SW480 (cell line): ENCODE results near the gene DXO.
"Not testable (repeated sequence)": the region's sequence is repeated elsewhere in the genome, so short reads cannot be mapped to it uniquely, and the experiment has no call there.

ENCODE experiments used
- DNase-seq: peaks from one replicate; pipeline ENCODE4 v3.0.0-alpha.2; 2016; ENCODE audit warnings: low spot score

DXO gene

DNA sequence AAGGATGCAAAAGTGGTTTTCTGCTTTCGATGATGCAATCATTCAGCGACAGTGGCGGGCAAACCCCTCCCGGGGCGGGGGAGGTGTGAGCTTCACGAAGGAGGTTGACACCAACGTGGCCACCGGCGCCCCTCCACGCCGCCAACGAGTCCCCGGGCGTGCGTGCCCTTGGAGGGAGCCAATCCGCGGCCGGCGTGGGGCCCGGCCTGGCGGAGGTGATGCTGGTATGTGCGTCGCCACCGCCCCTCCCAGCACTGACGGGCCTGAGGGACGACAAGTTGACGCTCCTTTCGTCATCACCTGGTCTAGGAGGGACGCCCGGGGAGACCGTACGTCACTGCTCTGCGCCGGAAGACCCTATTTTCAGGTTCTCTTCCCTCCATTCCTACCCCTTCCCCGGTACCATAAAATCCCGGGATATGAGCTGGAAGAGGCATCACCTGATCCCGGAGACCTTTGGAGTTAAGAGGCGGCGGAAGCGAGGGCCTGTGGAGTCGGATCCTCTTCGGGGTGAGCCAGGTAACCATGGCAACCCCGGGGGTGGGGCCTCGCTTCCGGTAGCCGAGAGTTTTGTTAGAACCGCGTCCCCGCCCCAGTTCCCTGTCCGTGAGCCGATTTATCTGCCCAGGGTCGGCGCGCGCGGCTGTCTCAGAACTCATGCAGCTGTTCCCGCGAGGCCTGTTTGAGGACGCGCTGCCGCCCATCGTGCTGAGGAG, at the start of gene DXO:
DXO (minus strand) TSS at position 146 of the 716 bp plus-strand sequence. CDS start 463 bp downstream, outside the sequence.
- peak; percentile 96 for DNase-seq

DNA sequence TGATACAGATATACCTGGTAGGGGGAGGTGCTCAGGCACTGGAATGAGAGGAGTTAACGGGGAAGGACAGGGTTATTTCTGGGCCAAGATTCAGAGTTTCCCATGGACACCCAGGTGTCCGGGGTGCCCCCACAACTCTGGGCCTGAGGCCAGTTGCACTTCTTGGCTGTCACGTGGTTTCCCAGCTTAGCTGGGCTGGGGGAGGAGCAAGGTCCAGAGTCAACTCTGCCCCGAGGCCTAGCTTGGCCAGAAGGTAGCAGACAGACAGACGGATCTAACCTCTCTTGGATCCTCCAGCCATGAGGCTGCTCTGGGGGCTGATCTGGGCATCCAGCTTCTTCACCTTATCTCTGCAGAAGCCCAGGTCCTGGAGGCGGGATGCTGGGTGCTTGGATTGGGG, 42.6 kb upstream of the DXO start, which contains the start of gene C4B:
C4B (plus strand) TSS at position 249 of the 400 bp plus-strand sequence; CDS start at position 300, 51 bp downstream.
- DNase-seq = not testable (repeated sequence)

DNA sequence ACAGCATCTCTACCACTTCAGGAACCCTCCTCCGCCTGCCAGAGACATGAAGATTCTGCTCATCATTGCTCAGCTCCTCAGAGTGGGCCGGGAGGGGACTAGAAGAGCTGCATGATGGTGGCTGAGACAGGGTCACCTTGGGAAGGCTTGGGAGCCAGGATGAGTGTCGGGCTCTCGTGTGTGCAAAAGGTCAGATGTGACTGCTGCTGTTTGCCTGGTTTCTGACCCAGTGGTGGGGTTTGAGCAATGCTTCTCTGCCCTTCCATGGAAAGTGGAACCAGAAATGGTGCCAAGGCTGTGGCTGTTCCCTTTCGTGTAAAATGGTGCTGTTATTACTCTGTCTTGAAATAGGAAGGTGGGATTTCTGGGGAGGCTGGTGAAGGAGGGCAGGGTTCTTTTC, 41.8 kb upstream of the DXO start:
- DNase-seq = not testable (repeated sequence)

DNA sequence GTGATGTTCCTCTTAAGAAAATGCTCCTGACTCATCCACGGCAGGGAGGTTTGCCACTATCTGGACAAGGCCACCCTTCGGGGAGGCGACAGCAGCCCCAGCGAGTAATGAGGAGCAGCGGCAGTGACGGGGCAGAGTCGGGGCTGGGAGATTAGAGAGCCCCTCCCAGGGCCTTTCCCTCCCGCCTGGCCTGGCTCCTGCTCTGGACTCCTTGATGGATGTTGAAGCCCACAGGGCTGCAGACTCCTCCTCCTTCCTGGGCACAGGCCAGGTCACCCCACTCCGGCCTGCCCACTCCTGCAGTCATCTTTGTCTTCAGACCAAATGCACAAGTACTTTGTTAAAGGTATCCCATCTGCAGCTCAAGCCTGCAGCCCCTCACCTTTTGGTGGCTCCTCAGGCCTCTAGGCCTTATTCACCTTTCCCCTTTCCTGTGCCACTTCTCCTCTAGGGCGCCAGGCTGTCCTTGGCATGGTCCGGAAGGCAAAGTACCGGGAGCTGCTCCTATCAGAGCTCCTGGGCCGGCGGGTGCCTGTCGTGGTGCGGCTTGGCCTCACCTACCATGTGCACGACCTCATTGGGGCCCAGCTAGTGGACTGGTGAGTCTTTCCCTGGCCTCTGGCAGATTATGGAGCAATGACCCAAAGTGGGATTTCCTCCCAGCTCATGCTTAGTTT, 41.1 kb upstream of the DXO start:
- DNase-seq = not testable (repeated sequence)

DNA sequence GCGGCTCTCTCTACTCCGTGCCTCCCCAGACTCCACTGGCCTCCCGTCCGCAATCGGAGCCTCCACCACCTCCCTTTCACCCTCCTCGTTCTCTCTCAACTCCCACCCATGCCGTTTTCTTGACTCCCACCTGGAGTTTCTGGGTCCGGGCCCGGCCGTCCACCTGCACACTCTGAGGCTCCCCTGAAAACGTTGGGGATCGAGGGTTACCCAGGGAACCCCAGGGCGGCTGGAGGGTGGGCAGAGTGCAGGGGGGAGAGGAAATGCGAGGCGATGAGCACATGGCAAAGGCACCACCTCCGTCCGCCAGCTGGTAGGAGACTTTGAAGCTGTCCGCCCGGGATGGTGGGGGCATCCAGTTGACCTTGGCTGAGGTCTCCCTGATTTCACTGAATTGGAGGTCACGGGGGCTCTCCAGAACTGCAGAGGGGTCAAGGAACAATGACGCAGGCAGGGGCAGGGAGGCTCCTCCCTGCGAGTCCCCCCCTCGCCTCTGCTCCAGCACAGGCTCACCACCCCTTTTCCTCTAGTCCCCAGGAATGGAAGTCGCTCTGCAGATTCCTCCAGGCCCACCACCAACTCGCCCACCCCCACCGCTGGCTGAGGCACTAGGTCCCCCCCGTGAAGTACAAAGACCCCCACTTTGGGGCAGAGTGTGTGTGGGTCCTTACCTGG, 39.1 kb upstream of the DXO start:
- not testable (repeated sequence) for DNase-seq

DNA sequence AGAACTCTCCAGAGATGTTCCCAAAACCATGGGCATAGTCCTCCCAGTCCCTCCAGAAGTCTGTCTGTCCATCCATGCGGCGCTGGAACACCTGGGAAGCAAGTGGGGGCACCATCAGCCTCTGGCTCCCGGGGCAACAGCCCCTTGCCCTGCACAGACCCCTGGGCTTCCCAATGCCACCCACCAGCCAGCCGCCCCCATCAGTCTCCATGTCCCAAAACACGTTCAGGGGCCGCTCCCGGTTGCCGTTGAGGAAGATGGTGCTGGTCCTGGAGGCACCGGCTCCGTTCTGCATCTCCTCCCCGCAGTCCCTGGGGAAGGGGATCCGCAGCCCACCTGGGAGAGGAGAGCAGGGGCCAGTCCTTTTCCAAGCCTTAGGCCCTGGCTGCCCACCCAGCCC, 37.6 kb upstream of the DXO start:
- not testable (repeated sequence) for DNase-seq

DNA sequence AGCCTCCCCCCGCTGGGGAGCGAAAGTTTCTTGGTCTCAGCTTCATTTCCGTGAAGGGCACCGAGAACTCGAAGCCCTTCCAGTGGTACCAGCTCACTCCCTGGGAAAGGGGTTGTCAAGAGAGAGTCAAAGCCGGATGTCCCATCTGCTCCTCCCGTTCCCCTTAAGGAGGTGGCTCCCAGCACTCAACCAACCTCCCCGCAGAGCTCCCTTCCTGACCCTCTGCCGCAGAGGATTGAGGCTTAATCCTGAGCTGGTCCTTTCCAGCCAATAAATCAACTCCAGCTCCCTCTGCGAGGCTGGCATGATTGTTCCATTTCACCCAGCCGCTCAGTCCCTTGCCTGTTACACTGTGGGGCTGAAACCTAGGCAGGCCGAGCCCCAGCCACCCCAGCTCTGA, 36.7 kb upstream of the DXO start:
- not testable (repeated sequence) for DNase-seq

DNA sequence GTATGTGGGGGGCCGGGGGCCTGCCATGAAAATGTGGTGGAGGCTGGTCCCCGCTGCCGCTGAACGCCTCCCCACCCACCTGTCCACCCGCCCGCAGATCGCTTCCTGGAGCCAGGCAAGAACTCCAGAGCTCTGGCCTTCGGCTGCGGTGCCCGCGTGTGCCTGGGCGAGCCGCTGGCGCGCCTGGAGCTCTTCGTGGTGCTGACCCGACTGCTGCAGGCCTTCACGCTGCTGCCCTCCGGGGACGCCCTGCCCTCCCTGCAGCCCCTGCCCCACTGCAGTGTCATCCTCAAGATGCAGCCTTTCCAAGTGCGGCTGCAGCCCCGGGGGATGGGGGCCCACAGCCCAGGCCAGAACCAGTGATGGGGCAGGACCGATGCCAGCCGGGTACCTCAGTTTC, 36.1 kb upstream of the DXO start:
- not testable (repeated sequence) for DNase-seq

DNA sequence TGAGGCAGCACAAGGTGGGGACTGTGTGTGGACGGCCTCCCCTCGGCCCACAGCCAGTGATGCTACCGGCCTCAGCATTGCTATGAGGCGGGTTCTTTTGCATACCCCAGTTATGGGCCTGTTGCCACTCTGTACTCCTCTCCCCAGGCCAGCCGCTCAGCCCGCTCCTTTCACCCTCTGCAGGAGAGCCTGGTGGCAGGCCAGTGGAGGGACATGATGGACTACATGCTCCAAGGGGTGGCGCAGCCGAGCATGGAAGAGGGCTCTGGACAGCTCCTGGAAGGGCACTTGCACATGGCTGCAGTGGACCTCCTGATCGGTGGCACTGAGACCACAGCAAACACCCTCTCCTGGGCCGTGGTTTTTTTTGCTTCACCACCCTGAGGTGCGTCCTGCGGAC, 35.1 kb upstream of the DXO start:
- not testable (repeated sequence) for DNase-seq

DNA sequence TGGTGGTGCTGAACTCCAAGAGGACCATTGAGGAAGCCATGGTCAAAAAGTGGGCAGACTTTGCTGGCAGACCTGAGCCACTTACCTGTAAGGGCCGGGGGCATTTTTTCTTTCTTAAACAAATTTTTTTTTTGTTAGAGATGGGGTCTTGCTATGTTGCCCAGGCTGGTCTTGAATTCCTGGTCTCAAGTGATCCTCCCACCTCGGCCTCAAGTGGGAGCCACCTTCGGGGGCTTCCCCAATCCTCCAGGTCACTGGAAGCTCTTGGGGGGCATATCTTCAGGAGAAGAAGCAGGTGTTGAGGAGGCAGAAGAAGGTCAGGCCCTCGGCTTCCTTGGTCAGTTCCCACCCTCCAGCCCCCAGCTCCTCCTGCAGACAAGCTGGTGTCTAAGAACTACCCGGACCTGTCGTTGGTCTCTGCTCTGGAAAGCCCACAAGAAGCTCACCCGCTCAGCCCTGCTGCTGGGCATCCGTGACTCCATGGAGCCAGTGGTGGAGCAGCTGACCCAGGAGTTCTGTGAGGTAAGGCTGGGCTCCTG, 34.1 kb upstream of the DXO start:
- DNase-seq = not testable (repeated sequence)

DNA sequence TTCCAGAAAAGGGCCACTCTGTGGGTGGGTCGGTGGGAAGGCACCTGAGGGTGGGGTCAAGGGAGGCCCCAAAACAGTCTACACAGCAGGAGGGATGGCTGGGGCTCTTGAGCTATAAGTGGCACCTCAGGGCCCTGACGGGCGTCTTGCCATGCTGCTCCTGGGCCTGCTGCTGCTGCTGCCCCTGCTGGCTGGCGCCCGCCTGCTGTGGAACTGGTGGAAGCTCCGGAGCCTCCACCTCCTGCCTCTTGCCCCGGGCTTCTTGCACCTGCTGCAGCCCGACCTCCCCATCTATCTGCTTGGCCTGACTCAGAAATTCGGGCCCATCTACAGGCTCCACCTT, 33.6 kb upstream of the DXO start:
- DNase-seq = not testable (repeated sequence)

DNA sequence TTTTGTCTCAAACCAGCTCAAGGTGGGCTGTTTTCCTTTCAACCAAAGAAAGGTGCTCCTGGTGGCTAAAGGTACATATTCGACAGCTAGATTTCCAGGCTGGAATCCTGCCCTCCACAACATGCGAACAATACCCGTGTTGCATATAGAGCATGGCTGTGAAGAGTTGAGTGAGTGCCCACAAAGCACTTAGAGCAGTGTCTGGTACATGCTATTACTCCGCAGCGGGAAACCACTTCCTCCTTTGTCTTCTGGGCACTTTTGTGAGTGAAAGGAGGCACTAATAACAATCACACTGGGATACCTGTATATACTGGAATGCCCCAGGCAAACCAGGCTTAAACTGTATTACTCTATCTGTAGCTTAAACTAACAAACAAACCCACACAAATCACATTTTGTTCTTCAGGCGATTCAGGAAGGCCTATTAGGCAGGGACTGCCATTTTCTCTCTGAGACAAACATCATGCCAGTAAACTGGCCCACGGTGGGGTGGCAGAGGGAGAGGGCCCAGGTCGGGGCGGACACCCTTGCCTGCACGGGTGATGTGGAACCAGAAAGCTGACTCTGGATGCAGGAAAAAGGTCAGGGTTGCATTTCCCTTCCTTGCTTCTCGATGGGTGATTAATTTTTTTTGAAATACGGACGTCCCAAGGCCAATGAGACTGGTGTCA, 33.1 kb upstream of the DXO start:
- not testable (repeated sequence) for DNase-seq

DNA sequence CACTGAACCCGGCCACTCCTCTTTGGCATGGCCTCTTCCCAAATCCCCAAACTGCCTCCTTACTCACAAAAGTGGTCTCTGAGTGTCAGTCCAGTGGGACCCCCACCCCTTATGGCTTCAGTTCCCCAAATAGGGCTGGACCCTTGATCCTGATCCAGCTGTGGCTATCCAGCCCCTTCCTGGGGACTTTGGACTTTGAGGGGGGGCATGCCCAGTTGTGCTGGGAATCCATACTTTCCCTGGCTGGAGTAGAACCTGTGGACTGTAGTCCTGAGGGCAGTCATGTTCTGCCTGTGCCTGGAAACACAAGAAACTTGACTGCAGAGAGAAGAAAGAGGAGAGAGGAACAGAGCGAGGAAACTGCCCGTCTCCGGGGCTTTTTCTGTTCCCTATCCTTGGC, 32.5 kb upstream of the DXO start:
- not testable (repeated sequence) for DNase-seq

DNA sequence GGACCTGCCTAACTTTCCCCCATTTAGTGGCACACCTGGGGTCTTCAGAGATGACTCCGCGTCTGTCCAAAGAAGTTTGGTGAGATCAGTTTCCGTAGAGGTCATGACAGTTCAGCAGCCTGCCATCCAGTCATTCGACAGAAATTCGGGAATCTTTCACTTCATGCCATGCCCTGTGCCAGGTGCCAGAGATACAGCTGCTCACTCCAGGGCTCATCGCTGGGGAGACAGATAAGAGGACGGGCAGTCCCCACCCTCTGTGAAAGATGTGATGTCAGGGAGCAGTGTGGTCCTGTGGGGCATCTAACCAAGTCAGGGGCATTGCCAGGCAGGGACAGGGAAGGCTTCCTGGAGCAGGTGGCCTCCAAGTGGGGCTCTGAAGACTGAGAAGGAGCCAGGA, 31.4 kb upstream of the DXO start:
- DNase-seq = not testable (repeated sequence)

DNA sequence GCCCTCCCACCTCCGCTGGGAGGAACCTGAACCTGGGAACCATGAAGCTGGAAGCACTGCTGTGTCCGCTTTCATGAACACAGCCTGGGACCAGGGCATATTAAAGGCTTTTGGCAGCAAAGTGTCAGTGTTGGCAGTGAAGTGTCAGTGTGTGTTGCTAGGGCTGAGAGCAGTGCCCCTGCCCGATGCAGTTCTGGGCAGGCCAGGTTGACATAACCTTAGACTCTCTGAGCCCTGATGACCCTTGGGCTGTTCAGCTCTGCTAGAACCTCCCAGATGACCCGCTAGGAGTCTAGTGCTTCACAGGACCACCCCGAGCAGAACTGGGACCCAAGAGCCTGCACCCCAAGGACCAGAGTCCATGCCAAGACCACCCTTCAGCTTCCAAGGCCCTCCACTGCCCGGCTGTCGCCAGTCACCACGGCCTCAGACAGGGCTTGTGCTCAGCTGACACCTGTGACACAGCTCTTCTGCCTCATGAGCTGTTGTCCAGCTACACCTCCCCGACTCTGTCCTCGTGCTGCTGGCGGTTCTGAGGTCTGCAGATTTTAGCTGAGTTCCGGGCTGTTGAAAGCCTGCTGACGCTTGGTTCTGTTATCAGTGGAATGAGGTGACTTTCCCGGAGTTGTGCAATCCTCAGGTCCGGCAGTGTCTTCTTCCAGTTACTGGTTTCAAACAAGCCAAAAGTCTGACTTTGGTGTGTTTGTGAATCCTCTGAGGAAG, 30.8 kb upstream of the DXO start:
- not testable (repeated sequence) for DNase-seq

DNA sequence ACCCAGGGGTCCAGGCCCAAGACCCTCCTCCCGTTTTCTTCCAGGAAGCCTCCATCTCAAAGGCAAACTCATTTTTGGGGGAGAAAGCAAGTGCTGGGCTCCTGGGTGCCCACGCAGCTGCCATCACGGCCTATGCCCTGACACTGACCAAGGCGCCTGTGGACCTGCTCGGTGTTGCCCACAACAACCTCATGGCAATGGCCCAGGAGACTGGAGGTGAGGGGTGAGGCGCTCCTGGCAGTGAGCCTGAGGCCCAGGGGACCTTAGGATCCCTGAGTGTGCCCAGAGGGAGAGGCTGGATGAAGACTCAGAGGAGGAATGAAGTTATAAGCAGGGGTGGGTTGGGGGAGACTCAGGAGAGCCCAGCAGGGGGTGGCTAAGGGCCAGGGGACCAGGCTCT, 24.4 kb upstream of the DXO start:
- DNase-seq = not testable (repeated sequence)

DNA sequence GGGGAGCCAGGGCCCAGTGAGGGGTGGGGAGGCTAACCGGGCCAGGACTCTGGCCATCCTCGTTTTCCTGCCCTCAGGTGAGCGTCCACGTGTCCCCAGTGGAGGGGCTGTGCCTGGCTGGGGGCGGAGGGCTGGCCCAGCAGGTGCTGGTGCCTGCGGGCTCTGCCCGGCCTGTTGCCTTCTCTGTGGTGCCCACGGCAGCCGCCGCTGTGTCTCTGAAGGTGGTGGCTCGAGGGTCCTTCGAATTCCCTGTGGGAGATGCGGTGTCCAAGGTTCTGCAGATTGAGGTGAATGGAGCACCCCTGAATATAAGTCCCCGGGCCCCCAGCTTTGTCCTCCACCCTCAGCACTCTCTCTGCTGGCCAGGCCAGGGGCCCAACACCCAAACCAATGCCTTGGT, 22.5 kb upstream of the DXO start:
- DNase-seq = not testable (repeated sequence)

DNA sequence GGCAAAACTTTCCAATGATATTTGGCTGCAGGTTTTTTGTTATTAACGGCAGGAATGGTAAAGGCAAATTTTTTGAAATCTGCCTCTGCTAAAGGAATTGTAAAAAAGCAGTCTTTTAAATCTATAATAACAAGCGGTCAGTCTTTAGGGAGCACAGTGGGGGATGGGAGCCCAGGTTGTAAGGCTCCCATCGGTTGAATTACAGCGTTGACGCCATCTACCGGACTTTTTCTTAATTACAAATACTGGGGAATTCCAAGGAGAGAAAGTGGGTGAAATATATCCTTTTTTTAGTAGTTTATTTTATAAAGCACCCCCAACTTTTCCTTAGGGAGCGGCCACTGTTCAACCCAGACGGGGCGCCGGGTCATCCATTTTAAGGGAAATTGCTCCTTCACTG, 17.4 kb upstream of the DXO start:
- not testable (repeated sequence) for DNase-seq

DNA sequence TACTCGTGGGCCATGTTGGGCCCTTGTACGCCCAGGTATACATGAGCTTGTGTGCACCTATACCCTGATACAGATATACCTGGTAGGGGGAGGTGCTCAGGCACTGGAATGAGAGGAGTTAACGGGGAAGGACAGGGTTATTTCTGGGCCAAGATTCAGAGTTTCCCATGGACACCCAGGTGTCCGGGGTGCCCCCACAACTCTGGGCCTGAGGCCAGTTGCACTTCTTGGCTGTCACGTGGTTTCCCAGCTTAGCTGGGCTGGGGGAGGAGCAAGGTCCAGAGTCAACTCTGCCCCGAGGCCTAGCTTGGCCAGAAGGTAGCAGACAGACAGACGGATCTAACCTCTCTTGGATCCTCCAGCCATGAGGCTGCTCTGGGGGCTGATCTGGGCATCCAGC, 9.8 kb upstream of the DXO start, which contains the start of gene C4A:
C4A (plus strand) TSS at position 314 of the 400 bp plus-strand sequence; CDS start at position 365, 51 bp downstream.
- not testable (repeated sequence) for DNase-seq

DNA sequence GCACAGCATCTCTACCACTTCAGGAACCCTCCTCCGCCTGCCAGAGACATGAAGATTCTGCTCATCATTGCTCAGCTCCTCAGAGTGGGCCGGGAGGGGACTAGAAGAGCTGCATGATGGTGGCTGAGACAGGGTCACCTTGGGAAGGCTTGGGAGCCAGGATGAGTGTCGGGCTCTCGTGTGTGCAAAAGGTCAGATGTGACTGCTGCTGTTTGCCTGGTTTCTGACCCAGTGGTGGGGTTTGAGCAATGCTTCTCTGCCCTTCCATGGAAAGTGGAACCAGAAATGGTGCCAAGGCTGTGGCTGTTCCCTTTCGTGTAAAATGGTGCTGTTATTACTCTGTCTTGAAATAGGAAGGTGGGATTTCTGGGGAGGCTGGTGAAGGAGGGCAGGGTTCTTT, 9.1 kb upstream of the DXO start:
- DNase-seq = not testable (repeated sequence)

DNA sequence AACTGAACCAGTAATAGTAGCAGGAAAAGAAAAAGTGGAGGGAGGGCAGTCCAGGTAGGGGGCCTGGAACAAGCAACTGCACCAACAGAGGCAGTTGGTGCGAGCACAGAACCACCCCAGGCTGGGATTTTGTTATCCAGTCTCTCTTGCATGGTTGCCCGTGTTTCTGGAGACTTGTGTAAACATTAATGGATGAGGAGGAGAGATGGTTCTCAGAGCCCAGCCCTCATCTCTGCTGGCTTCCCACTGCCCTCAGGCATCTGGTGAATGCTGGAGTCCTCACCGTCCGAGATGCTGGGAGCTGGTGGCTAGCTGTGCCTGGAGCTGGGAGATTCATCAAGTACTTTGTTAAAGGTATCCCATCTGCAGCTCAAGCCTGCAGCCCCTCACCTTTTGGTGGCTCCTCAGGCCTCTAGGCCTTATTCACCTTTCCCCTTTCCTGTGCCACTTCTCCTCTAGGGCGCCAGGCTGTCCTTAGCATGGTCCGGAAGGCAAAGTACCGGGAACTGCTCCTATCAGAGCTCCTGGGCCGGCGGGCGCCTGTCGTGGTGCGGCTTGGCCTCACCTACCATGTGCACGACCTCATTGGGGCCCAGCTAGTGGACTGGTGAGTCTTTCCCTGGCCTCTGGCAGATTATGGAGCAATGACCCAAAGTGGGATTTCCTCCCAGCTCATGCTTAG, 8.4 kb upstream of the DXO start:
- not testable (repeated sequence) for DNase-seq
